GM18909 (cell line): ENCODE measurements around the gene KRTAP9-2.
"Not testable (repeated sequence)": the region's sequence is repeated elsewhere in the genome, so short reads cannot be mapped to it uniquely, and the experiment has no call there.

Experiments used
- ATAC-seq: cut with Tn5 transposase; IDR thresholded peaks from one replicate; pipeline ENCODE4 v1.9.1; 2021; ENCODE audit warnings: mild to moderate bottlenecking; ENCODE audit not compliant: unreplicated experiment, poor library complexity

KRTAP9-2 gene

DNA sequence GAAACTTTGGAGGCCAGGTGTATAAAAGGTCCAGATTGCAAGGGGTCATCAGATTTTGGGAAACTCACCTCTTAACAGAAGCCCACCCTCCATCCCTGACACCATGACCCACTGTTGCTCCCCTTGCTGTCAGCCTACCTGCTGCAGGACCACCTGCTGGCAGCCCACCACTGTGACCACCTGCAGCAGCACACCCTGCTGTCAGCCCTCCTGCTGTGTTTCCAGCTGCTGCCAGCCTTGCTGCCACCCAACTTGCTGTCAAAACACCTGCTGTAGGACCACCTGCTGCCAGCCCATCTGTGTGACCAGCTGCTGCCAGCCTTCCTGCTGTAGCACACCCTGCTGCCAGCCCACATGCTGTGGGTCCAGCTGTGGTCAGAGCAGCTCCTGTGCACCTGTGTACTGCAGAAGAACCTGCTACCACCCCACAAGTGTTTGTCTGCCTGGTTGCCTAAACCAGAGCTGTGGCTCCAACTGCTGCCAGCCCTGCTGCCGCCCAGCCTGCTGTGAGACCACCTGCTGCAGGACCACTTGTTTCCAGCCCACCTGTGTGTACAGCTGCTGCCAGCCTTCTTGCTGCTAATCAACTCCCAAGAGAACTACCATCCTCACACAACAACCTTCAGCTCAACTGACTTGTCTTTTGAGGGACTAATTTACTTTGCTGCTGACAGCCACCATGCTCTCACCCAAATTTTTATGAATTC is 6.1 kb downstream of the KRTAP9-2 start, which contains the start of gene KRTAP9-3:
TSS of gene KRTAP9-3 (plus strand) at position 51 of the 707 bp plus-strand sequence. CDS start at position 104, 53 bp downstream.
- ATAC-seq, result not testable (repeated sequence)

DNA sequence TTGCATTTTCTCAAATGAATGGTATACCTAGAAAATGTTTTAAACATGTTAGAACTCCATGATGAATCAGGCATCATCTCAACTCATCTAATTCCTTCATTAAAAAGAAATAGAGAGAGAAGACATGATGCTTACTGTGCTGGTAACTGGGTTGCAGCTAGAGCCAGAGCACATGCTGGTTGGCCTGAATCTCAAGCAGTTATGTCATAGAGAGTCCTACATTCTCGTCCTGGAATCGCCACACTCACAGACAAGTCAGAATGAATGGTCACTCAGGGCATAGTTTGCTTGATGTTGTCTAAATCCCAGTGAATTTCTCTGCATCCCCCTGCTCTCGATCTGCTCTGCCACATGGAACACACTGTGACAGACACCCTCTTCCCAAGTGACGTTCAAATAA is 10.7 kb downstream of the KRTAP9-2 start:
- not testable (repeated sequence) for ATAC-seq

DNA sequence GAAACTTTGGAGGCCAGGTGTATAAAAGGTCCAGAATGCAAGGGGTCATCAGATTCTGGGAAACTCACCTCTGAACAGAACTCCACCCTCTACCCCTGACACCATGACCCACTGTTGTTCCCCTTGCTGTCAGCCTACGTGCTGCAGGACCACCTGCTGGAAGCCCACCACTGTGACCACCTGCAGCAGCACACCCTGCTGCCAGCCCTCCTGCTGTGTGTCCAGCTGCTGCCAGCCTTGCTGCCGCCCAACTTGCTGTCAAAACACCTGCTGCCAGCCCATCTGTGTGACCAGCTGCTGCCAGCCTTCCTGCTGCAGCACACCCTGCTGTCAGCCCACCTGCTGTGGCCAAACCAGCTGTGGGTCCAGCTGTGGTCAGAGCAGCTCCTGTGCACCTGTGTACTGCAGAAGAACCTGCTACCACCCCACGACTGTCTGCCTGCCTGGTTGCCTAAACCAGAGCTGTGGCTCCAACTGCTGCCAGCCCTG is 11.5 kb downstream of the KRTAP9-2 start, which contains the start of gene KRTAP9-8:
TSS of gene KRTAP9-8 (plus strand) at position 51 of the 489 bp plus-strand sequence. CDS start at position 104, 53 bp downstream.
- not testable (repeated sequence) for ATAC-seq

DNA sequence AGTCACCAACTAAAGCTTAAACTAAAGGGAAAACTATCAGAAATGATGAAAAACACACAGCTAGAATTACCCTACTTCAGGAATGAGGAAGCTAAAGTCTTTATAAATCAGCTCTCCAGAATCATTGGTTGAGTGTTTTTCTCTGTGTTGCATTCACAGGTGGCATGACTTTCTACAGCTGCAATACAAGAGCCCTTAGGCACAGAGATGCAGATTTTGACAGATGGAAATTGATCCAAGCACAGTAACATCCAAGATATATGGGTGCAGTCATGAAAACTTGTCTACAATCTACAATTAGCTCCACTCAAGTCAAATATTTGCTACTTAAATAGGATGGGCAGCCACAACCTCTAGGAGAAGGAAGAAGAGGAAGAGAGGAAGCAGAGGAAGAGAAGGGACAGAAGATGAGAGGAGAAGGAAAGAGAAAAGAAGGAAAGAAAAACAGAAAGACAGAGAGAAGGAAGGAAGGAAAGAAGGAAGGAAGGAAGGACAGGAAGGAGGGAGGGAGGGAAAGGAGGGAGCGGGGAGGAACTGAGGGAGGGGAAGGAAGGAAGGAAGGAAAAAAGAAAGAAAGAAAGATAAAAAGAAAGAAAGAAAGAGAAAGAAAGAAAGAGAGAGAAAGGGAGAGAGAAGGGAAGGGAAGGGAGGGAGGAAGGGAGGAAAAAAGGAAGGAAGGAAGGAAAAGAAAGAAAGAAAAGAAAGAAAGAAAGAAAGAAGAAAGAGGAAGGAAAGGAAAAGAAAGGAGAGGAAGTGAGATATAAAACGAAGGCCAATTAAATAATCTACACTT is 20.7 kb downstream of the KRTAP9-2 start:
- not testable (repeated sequence) for ATAC-seq

DNA sequence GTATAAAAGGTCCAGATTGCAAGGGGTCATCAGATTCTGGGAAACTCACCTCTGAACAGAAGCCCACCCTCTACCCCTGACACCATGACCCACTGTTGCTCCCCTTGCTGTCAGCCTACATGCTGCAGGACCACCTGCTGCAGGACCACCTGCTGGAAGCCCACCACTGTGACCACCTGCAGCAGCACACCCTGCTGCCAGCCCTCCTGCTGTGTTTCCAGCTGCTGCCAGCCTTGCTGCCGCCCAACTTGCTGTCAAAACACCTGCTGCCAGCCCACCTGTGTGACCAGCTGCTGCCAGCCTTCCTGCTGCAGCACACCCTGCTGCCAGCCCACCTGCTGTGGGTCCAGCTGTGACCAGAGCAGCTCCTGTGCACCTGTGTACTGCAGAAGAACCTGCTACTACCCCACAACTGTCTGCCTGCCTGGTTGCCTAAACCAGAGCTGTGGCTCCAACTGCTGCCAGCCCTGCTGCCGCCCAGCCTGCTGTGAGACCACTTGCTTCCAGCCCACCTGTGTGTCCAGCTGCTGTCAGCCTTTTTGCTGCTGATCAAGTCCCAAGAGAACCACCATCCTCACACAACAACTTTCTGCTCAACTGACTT is 23.3 kb downstream of the KRTAP9-2 start, which contains the start of gene KRTAP9-4:
TSS of gene KRTAP9-4 (plus strand) at position 51 of the 604 bp plus-strand sequence. CDS start at position 85, 34 bp downstream.
- ATAC-seq, result not testable (repeated sequence)

DNA sequence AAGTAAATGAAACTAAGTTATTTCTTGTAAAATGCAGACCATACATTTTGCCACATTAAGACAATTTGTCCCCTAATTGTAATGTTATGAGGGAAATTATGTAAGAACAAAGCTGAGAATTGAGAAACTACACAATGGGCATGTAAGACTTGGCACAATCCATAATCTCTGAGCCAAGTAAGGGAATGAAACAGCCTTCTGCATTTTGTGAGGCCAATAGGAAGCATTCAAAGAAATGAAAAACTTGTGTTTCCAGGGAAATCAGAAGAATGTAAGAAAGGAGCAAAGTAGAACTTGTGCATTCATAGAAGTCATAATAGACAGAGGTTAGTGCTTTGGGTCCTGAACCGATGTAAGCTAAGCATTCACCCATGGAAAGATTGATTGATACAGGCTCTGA is 24.8 kb downstream of the KRTAP9-2 start:
- ATAC-seq, result no peak

DNA sequence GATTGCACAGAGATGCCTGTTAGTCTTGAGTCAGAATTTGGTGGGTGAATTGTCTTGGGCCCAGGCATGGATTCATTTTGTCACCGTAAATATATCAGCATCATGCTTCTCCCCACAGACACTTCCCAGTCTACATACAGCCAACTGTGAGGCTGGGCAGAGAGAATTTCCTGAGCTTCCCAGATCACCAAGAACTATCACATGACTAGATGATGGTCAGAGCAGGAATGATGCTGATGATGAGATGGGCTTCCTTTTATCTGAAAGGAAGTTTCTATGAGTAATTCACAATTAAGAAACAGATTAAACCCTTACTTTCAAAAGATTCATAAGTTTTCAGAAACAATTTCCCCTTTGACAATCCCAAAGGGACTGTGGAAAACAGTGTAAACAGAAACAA is 28.4 kb downstream of the KRTAP9-2 start:
- no peak for ATAC-seq

DNA sequence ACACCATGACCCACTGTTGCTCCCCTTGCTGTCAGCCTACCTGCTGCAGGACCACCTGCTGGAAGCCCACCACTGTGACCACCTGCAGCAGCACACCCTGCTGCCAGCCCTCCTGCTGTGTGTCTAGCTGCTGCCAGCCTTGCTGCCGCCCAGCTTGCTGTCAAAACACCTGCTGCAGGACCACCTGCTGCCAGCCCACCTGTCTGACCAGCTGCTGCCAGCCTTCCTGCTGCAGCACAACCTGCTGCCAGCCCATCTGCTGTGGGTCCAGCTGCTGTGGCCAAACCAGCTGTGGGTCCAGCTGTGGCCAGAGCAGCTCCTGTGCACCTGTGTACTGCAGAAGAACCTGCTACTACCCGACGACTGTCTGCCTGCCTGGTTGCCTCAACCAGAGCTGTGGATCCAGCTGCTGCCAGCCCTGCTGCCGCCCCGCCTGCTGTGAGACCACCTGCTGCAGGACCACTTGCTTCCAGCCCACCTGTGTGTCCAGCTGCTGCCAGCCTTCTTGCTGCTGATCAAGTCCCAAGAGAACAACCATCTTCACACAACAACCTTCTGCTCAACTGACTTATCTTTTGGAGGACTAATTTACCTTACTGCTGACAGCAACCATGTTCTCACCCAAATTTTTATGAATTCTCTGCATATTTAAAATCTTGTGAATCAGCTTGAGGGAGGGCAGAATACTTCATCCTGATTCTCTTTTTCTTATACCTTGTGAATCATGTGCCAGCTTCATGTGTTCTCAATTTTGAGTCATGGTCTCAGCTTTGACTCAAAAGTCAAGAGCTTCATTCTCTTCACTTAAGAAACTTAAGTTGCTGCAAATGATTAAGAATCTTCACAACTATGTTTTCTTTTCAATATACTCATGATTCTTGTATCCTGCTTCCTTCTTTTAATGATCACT is 29.2 kb downstream of the KRTAP9-2 start, which contains the start of gene KRTAP9-9:
TSS of gene KRTAP9-9 (plus strand) at position 4 of the 910 bp plus-strand sequence.
- not testable (repeated sequence) for ATAC-seq

DNA sequence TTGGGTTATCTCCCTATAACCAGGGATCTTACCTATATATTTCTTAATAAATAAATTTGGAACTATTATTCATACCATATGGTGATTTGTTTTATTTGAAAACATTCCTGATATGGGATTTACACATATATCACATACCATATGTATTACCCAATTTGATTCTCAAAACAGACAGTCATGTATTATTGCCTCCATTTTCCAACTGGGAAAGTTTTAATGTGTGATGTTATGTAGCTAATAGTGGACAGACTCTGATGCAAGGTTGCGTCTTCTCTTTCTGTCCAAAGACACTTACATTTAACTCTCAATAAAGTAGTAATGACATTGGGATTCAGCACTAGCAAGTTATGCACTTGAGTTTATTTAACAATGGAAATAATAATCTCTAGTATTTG is 29.8 kb downstream of the KRTAP9-2 start:
- no peak for ATAC-seq

DNA sequence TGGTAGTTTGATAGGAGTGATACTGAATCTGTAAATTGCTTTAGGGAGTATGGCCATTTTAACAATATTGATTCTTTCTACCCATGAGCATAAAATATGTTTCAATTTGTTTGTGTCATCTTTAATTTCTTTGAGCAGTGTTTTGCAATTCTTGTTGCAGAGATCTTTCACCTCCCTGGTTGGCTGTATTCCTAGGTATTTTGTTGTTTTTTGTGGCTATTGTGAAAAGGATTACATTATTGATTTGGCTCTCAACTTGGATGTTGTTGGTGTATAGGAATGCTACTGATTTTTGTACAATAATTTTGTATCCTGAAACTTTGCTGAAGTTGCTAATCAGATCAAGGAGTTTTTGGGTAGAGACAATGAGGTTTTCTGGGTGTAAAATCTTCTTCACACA is 32.0 kb downstream of the KRTAP9-2 start:
- no peak for ATAC-seq

DNA sequence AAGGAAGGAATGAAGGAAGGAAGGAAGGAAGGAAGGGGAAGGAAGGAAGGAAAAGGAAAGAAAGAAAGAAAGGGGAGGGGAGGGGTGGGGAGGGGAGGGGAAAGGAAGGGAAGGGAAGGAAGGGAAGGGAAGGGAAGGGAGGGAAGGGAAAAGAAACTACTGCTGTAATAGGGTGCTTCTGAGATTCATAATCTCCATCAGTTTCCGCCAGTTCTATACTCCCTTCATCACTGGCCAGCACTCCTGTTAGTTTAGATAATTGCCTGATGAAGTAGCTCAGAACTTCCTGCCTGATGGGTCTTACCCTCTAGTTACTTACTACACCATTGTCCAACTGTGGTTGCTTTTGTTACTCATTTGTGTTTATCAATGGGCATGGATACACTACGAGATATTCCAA is 36.8 kb downstream of the KRTAP9-2 start:
- ATAC-seq, result no peak

DNA sequence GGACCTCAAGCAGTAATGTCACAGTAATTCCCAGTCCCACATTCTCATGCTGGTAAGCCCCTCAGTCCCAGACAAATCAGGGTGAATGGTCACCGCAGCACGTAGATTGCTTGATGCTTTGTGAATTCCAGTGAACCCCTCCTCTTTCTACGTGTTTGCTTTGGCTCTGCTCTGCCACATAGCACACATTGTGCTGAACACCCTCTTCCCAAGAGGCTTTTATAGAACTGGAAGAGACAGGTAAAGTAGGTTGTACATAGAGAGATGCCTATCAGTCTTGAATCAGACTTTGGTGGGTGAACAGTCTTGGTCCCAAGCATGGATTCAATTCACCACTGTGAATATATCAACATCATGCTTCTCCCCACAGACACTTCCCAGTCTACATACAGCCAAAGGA is 38.2 kb downstream of the KRTAP9-2 start:
- no peak for ATAC-seq

DNA sequence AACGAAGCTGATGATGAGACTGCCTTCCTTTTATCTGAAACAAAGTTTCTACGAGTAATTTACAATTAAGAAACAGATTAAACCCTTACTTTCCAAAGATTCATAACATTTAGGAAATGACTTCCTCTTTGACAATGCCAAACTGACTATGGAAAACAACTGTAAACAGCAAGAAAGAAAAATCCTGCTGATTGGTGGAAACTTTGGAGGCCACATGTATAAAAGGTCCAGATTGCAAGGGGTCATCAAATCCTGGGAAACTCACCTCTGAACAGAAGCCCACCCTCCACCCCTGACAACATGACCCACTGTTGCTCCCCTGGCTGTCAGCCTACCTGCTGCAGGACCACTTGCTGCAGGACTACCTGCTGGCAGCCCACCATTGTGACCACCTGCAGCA is 38.6 kb downstream of the KRTAP9-2 start, which contains the start of gene KRTAP9-6:
TSS of gene KRTAP9-6 (plus strand) at position 301 of the 400 bp plus-strand sequence. CDS start at position 301, 0 bp downstream.
- no peak for ATAC-seq

DNA sequence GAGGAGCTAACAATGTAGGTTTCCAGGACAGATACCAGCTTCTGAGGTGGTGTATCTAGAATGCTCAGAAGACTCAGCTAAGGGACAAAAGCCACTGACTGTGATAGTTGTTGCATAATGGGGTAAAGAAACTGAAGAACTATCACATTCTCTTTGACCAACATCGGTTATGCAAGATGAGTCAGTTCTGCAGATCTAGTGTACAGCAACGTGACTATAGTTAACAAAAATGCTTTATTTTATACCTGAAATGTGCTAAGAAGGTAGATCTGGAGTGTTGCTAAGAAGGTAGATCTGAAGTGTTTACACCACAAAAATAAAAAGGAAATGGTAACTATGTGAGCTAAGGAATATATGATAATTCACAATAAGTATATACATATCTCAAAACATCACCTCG is 41.3 kb downstream of the KRTAP9-2 start:
- no peak for ATAC-seq

DNA sequence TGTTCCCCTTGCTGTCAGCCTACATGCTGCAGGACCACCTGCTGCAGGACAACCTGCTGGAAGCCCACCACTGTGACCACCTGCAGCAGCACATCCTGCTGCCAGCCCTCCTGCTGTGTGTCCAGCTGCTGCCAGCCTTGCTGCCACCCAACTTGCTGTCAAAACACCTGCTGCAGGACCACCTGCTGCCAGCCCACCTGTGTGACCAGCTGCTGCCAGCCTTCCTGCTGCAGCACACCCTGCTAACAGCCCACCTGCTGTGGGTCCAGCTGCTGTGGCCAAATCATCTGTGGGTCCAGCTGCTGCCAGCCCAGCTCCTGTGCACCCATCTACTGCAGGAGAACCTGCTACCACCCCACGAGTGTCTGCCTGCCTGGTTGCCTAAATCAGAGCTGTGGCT is 44.9 kb downstream of the KRTAP9-2 start:
- not testable (repeated sequence) for ATAC-seq

DNA sequence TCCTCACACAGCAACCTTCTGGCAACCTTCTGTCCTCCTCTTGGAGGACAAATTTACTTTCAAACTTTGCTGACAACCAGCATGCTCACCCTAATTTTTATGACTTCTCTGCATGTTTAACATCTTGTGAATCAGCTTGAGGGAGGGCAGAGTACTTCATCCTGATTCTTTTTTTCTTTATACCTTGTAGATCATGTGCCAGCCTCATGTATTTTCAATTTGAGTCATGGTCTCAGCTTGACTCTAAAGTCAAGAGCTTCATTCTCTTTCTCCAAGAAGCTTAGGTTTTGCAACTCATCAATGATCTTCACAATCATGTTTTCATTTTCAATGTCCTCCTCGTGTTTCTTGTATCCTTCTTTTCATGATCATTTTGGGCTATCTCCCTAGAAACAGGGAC is 45.4 kb downstream of the KRTAP9-2 start:
- ATAC-seq, result no peak

DNA sequence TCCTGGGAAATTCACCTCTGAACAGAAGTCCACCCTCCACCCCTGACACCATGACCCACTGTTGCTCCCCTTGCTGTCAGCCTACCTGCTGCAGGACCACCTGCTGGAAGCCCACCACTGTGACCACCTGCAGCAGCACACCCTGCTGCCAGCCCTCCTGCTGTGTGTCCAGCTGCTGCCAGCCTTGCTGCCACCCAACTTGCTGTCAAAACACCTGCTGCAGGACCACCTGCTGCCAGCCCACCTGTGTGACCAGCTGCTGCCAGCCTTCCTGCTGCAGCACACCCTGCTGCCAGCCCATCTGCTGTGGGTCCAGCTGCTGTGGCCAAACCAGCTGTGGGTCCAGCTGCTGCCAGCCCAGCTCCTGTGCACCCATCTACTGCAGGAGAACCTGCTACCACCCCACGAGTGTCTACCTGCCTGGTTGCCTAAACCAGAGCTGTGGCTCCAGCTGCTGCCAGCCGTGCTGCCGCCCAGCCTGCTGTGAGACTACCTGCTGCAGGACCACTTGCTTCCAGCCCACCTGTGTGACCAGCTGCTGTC is 49.3 kb downstream of the KRTAP9-2 start, which contains the start of gene KRTAP9-7:
TSS of gene KRTAP9-7 (plus strand) at position 51 of the 543 bp plus-strand sequence. CDS start at position 51, 0 bp downstream.
- ATAC-seq, result not testable (repeated sequence)
